HepG2 (cell line): ENCODE data around the gene TWNK. TPM values are rescaled to one million over a fixed set of nuclear protein-coding genes. Genes with fewer than 3 reads are reported as not detected.

Experiments used
- FOSL2 ChIP-seq: sonication (generic); formaldehyde crosslinking; IDR thresholded peaks from 2 replicates; pipeline ENCODE4 v1.4.0; 2020; ENCODE audit warnings: missing genetic modification reagents
- PRMT3 ChIP-seq: sonication (generic); formaldehyde crosslinking; IDR thresholded peaks from 2 replicates; pipeline ENCODE4 v1.8.1; 2022; ENCODE audit warnings: low read depth, mild to moderate bottlenecking, moderate library complexity, missing genetic modification reagents, borderline replicate concordance
- SMC3 ChIP-seq: IDR thresholded peaks from 2 replicates; pipeline ENCODE4 v1.6.1; 2011; ENCODE audit warnings: low read length, improper control_type of control experiment
- TCF7 ChIP-seq: sonication (generic); IDR thresholded peaks from 2 replicates; pipeline ENCODE4 v1.6.1; 2016; ENCODE audit warnings: antibody characterized with exemption, low read depth
- THAP11 ChIP-seq: IDR thresholded peaks from 2 replicates; pipeline ENCODE4 v1.6.1; 2016; ENCODE audit warnings: missing biosample characterization, missing genetic modification reagents
- UBTF ChIP-seq: sonication (generic); formaldehyde crosslinking; IDR thresholded peaks from 2 replicates; pipeline ENCODE4 v1.4.0; 2020; ENCODE audit warnings: mild to moderate bottlenecking, missing genetic modification reagents
- ZNF20 ChIP-seq: sonication (generic); formaldehyde crosslinking; IDR thresholded peaks from 2 replicates; pipeline ENCODE4 v1.4.0; 2020; ENCODE audit warnings: mild to moderate bottlenecking, moderate library complexity, missing genetic modification reagents
- ZNF251 ChIP-seq: sonication (generic); formaldehyde crosslinking; IDR thresholded peaks from 2 replicates; pipeline ENCODE4 v1.9.0; 2021; ENCODE audit warnings: mild to moderate bottlenecking, missing genetic modification reagents
- ZNF414 ChIP-seq: sonication (generic); formaldehyde crosslinking; IDR thresholded peaks from 2 replicates; pipeline ENCODE4 v1.5.0; 2020; ENCODE audit warnings: missing genetic modification reagents
- ZNF512 ChIP-seq: sonication (generic); formaldehyde crosslinking; IDR thresholded peaks from 2 replicates; pipeline ENCODE4 v1.4.0; 2020; ENCODE audit warnings: mild to moderate bottlenecking, missing genetic modification reagents
- ZNF609 ChIP-seq: sonication (generic); formaldehyde crosslinking; IDR thresholded peaks from 2 replicates; pipeline ENCODE4 v1.4.0; 2020; ENCODE audit warnings: mild to moderate bottlenecking, missing genetic modification reagents, borderline replicate concordance
- ZNF646 ChIP-seq: sonication (generic); formaldehyde crosslinking; IDR thresholded peaks from 2 replicates; pipeline ENCODE4 v1.9.0; 2021; ENCODE audit warnings: mild to moderate bottlenecking, missing genetic modification reagents
- polyA plus RNA-seq, 8 experiments: library from polyadenylated mRNA; depleted of rRNA in 3 of 8; stranded (reverse) in 7 of 8; unstranded in 1 of 8; fragments of >200 nt; fragmentation: Illumina TruSeq in 4 of 8; extraction: Trizol in 4 of 8; gene quantifications; 2 replicates each; pipeline versions ENCODE4 v1.2.1 to v1.2.3, GENCODE V29; 2011 to 2016; ENCODE audit warnings: low read depth in 4 of 8, missing spikeins in 1 of 8, mixed read lengths in 1 of 8; ENCODE audit not compliant: insufficient read depth in 1 of 8
- total RNA-seq, 5 experiments: library from RNA; depleted of rRNA; stranded (reverse); fragments of >200 nt; fragmentation: Illumina TruSeq; extraction: Trizol; gene quantifications; 2 replicates each; pipeline ENCODE4 v1.2.3, GENCODE V29; 2016; ENCODE audit warnings: low read depth in 1 of 5

TWNK gene
- total and polyA plus RNA-seq, 2 of the 13 experiments (the other 11 are each of a cell fraction or from before 2014, with no cell fraction given) = 10.7 to 16.5 TPM

GRCh38 chr10:100998991-100999741 is 11.8 kb downstream of the TWNK start (continued):
- no peak for TF ChIP-seq PRMT3 (CRISPR knock-in tag)
- no peak for TF ChIP-seq TCF7
- TF ChIP-seq SMC3 = peak; percentile 29; the same call in 1 of the 2 replicates
- TF ChIP-seq ZNF609 (CRISPR knock-in tag) = peak; percentile 54
- TF ChIP-seq ZNF646 (CRISPR knock-in tag) = no peak
- TF ChIP-seq ZNF512 = no peak
- 0 out of 2 replicates have a peak, but pooled peaks have one; percentile 31 for TF ChIP-seq THAP11
- peak; percentile 91 for TF ChIP-seq UBTF (CRISPR knock-in tag)
- TF ChIP-seq ZNF20 (CRISPR knock-in tag) = peak; percentile 54; the same call in 1 of the 2 replicates
- TF ChIP-seq ZNF251 (CRISPR knock-in tag) = no peak
- no peak; the same call in 1 of the 2 replicates for TF ChIP-seq ZNF414 (CRISPR knock-in tag)
- TF ChIP-seq FOSL2 (CRISPR knock-in tag) = no peak
